AG09319 (cell line): ENCODE results near the gene PANK1.

Experiments
- DNase-seq: peaks from one replicate; pipeline ENCODE4 v3.0.0-alpha.2; 2010; ENCODE audit warnings: low read depth; ENCODE audit errors: extremely low read depth
- TF ChIP-seq, protein P1 (sequence below): IDR thresholded peaks from 2 replicates; pipeline ENCODE4 v1.5.1; 2011; ENCODE audit warnings: low read depth, mild to moderate bottlenecking, inconsistent platforms, low read length, moderate library complexity

Gene PANK1

DNA sequence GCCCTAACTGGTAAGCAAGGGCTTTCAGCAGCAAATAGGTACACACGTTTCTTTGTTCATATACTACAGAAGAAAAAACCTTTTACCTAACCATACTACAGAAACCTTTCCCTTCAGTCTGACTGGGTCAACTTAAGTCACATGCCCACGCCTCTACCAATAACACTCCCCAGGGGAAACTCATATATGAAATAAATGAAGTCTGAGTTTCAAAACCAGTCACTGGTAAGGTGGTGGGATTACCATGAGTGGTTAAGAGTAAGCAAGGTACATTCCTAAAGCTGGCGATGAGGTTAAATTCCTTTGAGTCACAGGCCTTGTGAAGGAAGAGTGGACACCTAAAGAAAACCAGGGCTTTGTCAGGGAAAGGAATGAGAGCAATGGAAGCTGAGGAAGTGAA, 34.9 kb upstream of the PANK1 start:
- DNase-seq, result no peak
- TF ChIP-seq, protein P1, sequence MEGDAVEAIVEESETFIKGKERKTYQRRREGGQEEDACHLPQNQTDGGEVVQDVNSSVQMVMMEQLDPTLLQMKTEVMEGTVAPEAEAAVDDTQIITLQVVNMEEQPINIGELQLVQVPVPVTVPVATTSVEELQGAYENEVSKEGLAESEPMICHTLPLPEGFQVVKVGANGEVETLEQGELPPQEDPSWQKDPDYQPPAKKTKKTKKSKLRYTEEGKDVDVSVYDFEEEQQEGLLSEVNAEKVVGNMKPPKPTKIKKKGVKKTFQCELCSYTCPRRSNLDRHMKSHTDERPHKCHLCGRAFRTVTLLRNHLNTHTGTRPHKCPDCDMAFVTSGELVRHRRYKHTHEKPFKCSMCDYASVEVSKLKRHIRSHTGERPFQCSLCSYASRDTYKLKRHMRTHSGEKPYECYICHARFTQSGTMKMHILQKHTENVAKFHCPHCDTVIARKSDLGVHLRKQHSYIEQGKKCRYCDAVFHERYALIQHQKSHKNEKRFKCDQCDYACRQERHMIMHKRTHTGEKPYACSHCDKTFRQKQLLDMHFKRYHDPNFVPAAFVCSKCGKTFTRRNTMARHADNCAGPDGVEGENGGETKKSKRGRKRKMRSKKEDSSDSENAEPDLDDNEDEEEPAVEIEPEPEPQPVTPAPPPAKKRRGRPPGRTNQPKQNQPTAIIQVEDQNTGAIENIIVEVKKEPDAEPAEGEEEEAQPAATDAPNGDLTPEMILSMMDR, result no peak

DNA sequence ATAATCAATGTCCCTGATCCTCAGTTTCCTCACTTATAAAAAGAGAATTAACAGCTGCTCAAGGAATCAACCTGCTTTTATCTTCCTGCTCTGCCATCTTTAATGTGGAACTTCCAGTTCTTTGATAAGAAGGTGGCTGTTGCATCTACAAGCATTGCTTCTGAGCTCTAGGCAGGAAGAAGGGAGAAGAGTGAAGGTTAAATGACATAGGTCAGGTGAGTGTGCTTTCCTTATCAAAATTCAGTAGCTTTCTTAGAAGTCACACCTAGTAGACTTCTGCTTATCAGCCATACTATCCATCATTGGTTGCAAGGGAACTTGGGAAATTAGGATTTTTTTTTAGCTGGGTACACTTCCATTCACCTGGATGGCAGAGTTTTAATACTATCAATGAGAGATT, 32.3 kb upstream of the PANK1 start:
- TF ChIP-seq, protein P1, result no peak

DNA sequence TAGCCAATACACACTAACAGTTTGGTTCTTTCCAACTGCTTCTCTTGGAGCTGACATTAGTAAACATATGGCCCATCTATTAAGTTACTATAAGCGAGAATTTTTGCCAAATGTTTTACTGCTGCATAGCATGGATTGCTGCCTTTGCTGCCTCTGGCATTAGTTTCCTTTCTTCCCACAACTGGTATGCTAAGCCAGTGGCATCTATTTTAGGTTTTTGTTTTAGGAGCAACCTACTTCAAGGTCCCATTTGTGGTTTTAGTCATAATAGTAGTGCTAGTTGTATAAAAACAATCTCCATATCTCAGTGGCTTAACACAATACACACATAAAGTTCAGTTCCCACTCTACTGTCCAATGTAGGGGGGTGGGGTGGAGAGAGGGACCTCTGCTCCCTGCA, 25.9 kb upstream of the PANK1 start:
- TF ChIP-seq, protein P1, result no peak
- no peak for DNase-seq

More for the DNA sequence above, 32.3 kb upstream of the PANK1 start:
- no peak for DNase-seq

DNA sequence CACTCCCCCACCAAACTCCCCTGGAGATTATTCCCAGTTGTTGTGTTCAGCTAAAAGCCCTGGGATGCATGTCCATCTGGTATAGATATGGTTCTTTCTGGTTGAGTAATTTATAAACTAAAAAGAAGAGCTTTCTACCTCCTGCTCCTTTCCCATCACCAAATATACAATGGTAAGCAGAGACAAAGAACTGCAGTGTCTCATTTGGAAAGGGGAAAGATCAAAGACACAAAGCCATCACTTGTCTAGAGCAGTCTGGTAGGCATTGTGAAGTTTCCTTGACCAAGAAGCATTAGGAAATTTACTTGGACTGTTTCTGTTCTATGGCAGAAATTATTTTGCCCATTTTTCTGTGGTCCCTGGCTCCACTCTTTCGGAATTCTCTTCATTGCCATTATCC, 24.9 kb upstream of the PANK1 start:
- TF ChIP-seq, protein P1, result no peak
- DNase-seq, result no peak

DNA sequence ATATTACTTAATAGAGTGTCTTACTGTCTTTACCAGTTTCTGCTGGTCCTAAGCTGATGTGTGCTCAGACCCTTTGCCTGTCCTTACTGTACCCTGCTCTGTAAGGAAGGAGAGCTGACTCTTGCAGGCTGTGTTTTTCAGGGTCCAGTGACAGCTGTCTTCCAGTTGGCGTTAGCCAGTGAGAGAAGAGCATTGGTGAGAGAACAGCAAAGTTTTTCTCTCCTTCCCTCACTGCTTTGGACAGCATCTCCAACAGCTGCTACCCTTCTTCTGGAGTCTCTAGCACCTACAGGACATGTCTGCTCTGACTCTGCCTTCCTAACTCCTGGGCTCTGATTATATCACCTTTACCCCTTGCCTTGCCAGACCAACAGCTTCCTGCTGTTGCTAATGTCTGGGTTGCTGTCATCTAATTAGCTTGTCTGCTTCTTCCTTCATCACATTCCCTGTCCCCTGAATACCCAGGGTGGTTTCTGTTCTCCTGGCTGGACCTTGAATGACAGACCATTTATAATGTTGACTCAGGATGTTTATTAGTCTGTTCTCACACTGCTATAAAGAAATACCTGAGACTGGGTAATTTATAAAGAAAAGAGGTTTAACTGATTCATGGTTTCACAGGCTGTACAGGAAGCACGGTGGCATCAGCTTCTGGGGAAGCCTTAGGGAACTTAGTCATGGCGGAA, 23.5 kb upstream of the PANK1 start:
- TF ChIP-seq, protein P1, result no peak
- no peak for DNase-seq

DNA sequence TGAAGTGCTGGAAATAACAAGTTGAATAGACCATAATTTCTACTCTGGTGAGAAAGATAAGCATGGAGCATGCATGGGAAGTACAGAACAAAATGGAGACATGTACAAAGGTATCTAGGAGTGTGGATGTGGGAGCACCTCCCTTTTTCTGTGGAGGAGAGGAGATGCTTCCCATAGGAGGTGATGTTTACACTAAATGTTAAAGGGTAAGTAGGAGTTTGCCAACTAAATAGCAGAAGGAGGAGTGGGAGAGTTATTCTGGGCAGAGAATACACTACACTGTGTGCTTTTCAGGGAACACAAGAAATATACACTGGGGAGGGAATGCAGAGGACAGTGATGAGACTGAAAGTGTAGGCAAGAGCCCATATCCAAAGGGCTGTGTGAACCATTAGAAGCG, 21.1 kb upstream of the PANK1 start:
- TF ChIP-seq, protein P1, result no peak
- no peak for DNase-seq

DNA sequence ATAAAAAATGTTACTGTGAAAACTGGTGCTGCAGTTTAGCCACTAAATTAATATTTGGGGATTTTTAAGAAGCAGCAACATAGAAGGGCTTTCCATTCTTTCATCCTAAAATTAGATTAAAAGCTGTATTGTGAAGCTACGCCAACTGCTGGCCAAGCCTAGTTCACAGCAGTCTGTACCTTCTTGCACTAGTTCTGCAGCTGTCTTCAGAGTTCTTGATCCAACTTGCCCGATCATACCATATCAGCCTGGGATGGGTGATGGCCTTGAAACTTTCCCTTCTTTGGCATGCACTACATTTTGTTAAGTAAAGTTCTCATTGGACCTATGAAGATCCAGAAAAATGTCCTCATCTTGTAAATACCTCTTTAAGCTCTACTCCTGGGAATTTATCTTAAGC, 20.3 kb upstream of the PANK1 start:
- TF ChIP-seq, protein P1, result no peak
- no peak for DNase-seq
